ENCODE results near the gene PGGHG.

Gene PGGHG

GRCh38 chr11:288478-289397 is at the start of gene PGGHG:
TSS of gene PGGHG (plus strand) at chr11:289126. CDS start at chr11:289817, 691 bp downstream.
- DNase-seq (ENCODE audit: low spot score in 2 of 2) (no peak), ATAC-seq (replicated peaks; ENCODE audit: extremely low read depth, poor library complexity, severe bottlenecking) (peak; percentile 38)
- no peaks in the 10 kb centered on the region for H3K9me3 Mint-ChIP-seq
- H3K27me3 Mint-ChIP-seq = no peaks in the 10 kb centered on the region
- peak within 1 kb of the TSS; percentile 99 for H3K4me3 Mint-ChIP-seq
- H3K36me3 Mint-ChIP-seq (ENCODE audit: insufficient read depth) = peaks cover 29% of the 10 kb centered on the region
- H3K27ac Mint-ChIP-seq (ENCODE audit: low read depth) = peak within 1 kb of the TSS; percentile 97
- H3K4me1 Mint-ChIP-seq = peaks cover 40% of the 10 kb centered on the region

DNA sequence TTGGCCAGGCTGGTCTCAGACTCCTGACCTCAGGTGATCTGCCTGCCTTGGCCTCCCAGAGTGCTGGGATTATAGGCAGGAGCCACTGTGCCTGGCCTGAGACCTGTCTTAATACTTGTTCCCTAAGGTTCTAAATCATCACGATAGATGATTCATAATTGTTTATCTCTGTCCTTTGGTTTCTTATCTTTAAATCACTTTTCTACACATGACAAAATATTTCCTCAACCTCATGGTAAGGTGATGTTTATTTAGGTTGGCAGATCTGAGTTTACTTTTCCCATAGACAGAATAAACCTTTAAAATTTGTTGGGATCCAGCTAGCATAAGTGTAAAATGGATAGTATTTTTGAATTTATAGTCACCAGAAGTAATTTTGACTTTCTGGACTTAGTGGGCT is 48.6 kb upstream of the PGGHG start:
- no peak overlapping the region for H3K27ac Mint-ChIP-seq (ENCODE audit: low read depth)
- no peaks in the 10 kb centered on the region for H3K27me3 Mint-ChIP-seq
- peaks cover 58% of the 10 kb centered on the region for H3K36me3 Mint-ChIP-seq (ENCODE audit: insufficient read depth)
- no peaks in the 10 kb centered on the region for H3K9me3 Mint-ChIP-seq
- no peak overlapping the region for H3K4me3 Mint-ChIP-seq
- ATAC-seq (replicated peaks; ENCODE audit: extremely low read depth, poor library complexity, severe bottlenecking) (no peak), DNase-seq (ENCODE audit: low spot score in 2 of 2) (no peak)
- peaks cover 34% of the 10 kb centered on the region for H3K4me1 Mint-ChIP-seq

- DNase-seq (ENCODE audit: low spot score in 2 of 2) (no peak), ATAC-seq (replicated peaks; ENCODE audit: extremely low read depth, poor library complexity, severe bottlenecking) (no peak)
- Mint-ChIP-seq H3K4me1 (peaks cover 26% of the 10 kb centered on the region), H3K27ac (ENCODE audit: low read depth) (peak overlapping the region; percentile 64), H3K4me3 (no peak overlapping the region), H3K9me3 (no peaks in the 10 kb centered on the region), H3K27me3 (no peaks in the 10 kb centered on the region), H3K36me3 (ENCODE audit: insufficient read depth) (peaks cover 64% of the 10 kb centered on the region)
Observed at GRCh38 chr11:241634-242033, 47.3 kb upstream of the PGGHG start.

GRCh38 chr11:244376-244775 is 44.5 kb upstream of the PGGHG start:
- H3K4me3 Mint-ChIP-seq = no peak overlapping the region
- DNase-seq (ENCODE audit: low spot score in 2 of 2) = no peak
- H3K4me1 Mint-ChIP-seq = peaks cover 11% of the 10 kb centered on the region
- no peaks in the 10 kb centered on the region for H3K9me3 Mint-ChIP-seq
- H3K36me3 Mint-ChIP-seq (ENCODE audit: insufficient read depth) = peaks cover 76% of the 10 kb centered on the region
- H3K27ac Mint-ChIP-seq (ENCODE audit: low read depth) = no peak overlapping the region
- H3K27me3 Mint-ChIP-seq = no peaks in the 10 kb centered on the region
- no peak for ATAC-seq (replicated peaks; ENCODE audit: extremely low read depth, poor library complexity, severe bottlenecking)

DNA sequence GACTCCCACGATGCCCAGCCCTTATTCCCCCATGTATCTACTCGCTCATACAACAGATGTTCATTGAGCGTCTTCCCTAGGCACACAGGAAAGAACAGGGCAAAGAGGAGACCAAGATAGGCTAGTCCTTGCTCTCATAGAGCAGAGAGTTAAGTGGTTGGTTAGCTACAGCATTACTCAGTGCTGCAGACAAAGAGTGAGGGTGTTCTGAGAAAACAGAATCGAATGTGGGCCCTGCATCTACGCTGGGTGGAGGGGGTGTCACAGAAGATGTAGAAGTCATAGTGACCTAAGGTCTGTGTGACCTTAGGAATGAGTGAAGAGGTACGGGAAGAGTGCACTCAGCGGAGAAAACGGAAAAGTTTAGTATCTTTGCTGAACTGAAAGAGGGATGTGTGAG is 39.9 kb upstream of the PGGHG start:
- H3K4me3 Mint-ChIP-seq = no peak overlapping the region
- peaks cover 79% of the 10 kb centered on the region for H3K36me3 Mint-ChIP-seq (ENCODE audit: insufficient read depth)
- DNase-seq (ENCODE audit: low spot score in 2 of 2) (no peak), ATAC-seq (replicated peaks; ENCODE audit: extremely low read depth, poor library complexity, severe bottlenecking) (no peak)
- H3K9me3 Mint-ChIP-seq = no peaks in the 10 kb centered on the region
- peaks cover 6% of the 10 kb centered on the region for H3K4me1 Mint-ChIP-seq
- H3K27ac Mint-ChIP-seq (ENCODE audit: low read depth) = no peak overlapping the region
- no peaks in the 10 kb centered on the region for H3K27me3 Mint-ChIP-seq

DNA sequence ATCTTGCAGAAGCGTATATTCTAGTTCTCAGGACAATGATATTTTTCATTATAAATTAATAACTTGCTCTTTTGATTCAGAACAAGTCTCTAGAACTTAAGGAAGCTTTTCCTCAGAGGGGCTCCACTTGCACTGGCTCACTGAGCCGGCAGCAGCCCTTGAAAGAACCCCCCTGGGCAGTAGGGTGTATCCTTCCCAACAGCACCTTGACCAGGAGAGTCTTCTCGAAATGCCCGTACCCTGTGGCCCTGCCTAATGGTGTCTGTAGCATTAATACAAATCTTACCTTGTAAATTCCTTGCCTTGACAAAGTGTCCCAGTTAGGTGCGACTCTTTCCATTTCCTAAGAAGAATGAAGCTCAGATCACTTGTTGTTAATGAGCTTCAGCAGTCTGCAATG is 38.7 kb upstream of the PGGHG start:
- DNase-seq (ENCODE audit: low spot score in 2 of 2) (no peak), ATAC-seq (replicated peaks; ENCODE audit: extremely low read depth, poor library complexity, severe bottlenecking) (no peak)
- H3K27ac Mint-ChIP-seq (ENCODE audit: low read depth) = no peak overlapping the region
- H3K4me3 Mint-ChIP-seq = no peak overlapping the region
- H3K4me1 Mint-ChIP-seq = peaks cover 6% of the 10 kb centered on the region
- H3K9me3 Mint-ChIP-seq = no peaks in the 10 kb centered on the region
- peaks cover 71% of the 10 kb centered on the region for H3K36me3 Mint-ChIP-seq (ENCODE audit: insufficient read depth)
- no peaks in the 10 kb centered on the region for H3K27me3 Mint-ChIP-seq

DNA sequence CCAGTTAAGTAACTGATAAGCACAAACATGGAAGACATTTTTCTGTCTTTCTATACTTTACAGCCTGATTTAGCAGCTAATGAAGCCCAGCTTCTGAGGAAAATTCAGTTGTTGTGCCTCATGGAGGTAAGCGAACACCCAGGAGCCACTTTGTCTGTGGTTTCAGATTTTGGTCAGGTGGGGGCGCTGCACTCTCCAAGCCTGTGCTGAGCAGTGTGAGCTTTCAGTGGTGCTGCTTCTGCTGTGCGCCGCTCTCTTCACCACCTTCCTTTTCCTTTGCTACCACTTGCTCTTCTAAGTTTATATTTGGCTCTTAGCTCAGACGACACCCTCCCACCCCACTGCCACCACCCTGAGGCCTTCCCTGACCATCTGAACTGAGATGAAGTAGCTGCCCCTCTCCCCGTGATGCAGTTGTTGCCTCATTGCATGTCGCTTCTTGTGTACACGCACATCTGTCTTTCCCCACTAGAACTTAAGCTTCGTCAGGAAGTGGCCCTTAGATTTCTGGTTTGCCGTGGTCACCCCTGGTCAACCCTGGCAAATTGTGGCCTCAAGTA is 38.1 kb upstream of the PGGHG start:
- Mint-ChIP-seq H3K27ac (ENCODE audit: low read depth) (no peak overlapping the region), H3K36me3 (ENCODE audit: insufficient read depth) (peaks cover 67% of the 10 kb centered on the region), H3K4me3 (no peak overlapping the region), H3K4me1 (peaks cover 6% of the 10 kb centered on the region), H3K9me3 (no peaks in the 10 kb centered on the region), H3K27me3 (no peaks in the 10 kb centered on the region)
- DNase-seq (ENCODE audit: low spot score in 2 of 2) (peak; percentile 72 to 74), ATAC-seq (replicated peaks; ENCODE audit: extremely low read depth, poor library complexity, severe bottlenecking) (peak; percentile 97)

DNA sequence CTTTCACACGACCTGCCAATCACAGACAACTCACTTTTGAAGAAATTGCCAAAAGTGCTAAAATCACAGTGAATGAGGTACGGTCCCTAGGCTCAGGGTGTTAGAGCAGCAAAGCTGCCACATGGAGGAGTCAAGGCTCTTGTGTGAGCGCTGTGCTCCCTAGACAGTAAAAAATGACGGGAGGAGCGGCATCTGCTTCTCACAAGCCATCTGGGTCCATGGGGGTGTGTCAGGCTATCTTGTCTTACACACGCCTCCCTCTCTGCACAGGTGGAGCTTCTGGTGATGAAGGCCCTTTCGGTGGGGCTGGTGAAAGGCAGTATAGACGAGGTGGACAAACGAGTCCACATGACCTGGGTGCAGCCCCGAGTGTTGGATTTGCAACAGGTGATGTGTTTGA is 37.4 kb upstream of the PGGHG start:
- Mint-ChIP-seq H3K27ac (ENCODE audit: low read depth) (no peak overlapping the region), H3K4me3 (no peak overlapping the region), H3K36me3 (ENCODE audit: insufficient read depth) (peaks cover 59% of the 10 kb centered on the region), H3K9me3 (no peaks in the 10 kb centered on the region), H3K4me1 (peaks cover 6% of the 10 kb centered on the region), H3K27me3 (no peaks in the 10 kb centered on the region)
- ATAC-seq (replicated peaks; ENCODE audit: extremely low read depth, poor library complexity, severe bottlenecking) (no peak), DNase-seq (ENCODE audit: low spot score in 2 of 2) (no peak)

GRCh38 chr11:252666-253065 is 36.3 kb upstream of the PGGHG start:
- H3K9me3 Mint-ChIP-seq = no peaks in the 10 kb centered on the region
- no peak overlapping the region for H3K4me3 Mint-ChIP-seq
- peaks cover 6% of the 10 kb centered on the region for H3K4me1 Mint-ChIP-seq
- H3K36me3 Mint-ChIP-seq (ENCODE audit: insufficient read depth) = peaks cover 50% of the 10 kb centered on the region
- DNase-seq (ENCODE audit: low spot score in 2 of 2) (no peak), ATAC-seq (replicated peaks; ENCODE audit: extremely low read depth, poor library complexity, severe bottlenecking) (no peak)
- H3K27ac Mint-ChIP-seq (ENCODE audit: low read depth) = no peak overlapping the region
- H3K27me3 Mint-ChIP-seq = no peaks in the 10 kb centered on the region

- H3K27ac Mint-ChIP-seq (ENCODE audit: low read depth) = no peak overlapping the region
- H3K4me3 Mint-ChIP-seq = no peak overlapping the region
- H3K4me1 Mint-ChIP-seq = peaks cover 11% of the 10 kb centered on the region
- H3K9me3 Mint-ChIP-seq = no peaks in the 10 kb centered on the region
- peaks cover 43% of the 10 kb centered on the region for H3K36me3 Mint-ChIP-seq (ENCODE audit: insufficient read depth)
- DNase-seq (ENCODE audit: low spot score in 2 of 2) = no peak
- no peak for ATAC-seq (replicated peaks; ENCODE audit: extremely low read depth, poor library complexity, severe bottlenecking)
- H3K27me3 Mint-ChIP-seq = no peaks in the 10 kb centered on the region
Observed at GRCh38 chr11:253160-253885, 35.6 kb upstream of the PGGHG start.

DNA sequence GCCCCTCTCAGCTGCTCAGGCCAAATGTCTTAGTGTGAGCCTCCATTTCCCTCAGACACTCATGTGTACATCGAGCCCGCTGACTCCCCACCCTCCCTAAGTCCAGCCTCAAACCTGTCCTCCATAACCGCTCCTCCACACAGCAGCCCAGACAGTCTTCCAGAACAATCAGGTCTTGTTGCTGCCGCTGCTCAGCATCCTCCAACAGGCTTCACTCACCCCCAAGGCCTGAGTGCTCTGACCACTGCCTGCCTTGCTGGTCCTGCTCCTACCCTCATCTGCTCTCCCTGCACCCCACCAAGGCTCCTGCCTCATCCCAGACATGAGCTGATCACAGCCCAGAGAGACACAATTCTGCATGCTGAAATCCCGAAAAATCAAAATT is 35.0 kb upstream of the PGGHG start:
- ATAC-seq (replicated peaks; ENCODE audit: extremely low read depth, poor library complexity, severe bottlenecking) (no peak), DNase-seq (ENCODE audit: low spot score in 2 of 2) (no peak)
- Mint-ChIP-seq H3K4me3 (no peak overlapping the region), H3K4me1 (peaks cover 11% of the 10 kb centered on the region), H3K9me3 (no peaks in the 10 kb centered on the region), H3K36me3 (ENCODE audit: insufficient read depth) (peaks cover 39% of the 10 kb centered on the region), H3K27ac (ENCODE audit: low read depth) (no peak overlapping the region), H3K27me3 (no peaks in the 10 kb centered on the region)

- H3K4me3 Mint-ChIP-seq = no peak overlapping the region
- no peaks in the 10 kb centered on the region for H3K27me3 Mint-ChIP-seq
- H3K36me3 Mint-ChIP-seq (ENCODE audit: insufficient read depth) = peaks cover 27% of the 10 kb centered on the region
- H3K9me3 Mint-ChIP-seq = no peaks in the 10 kb centered on the region
- H3K27ac Mint-ChIP-seq (ENCODE audit: low read depth) = no peak overlapping the region
- peaks cover 11% of the 10 kb centered on the region for H3K4me1 Mint-ChIP-seq
- ATAC-seq (replicated peaks; ENCODE audit: extremely low read depth, poor library complexity, severe bottlenecking) (no peak), DNase-seq (ENCODE audit: low spot score in 2 of 2) (no peak)
Observed at GRCh38 chr11:255176-255575, 33.8 kb upstream of the PGGHG start.
